HepG2 (cell line): ENCODE results near the gene TTBK1. TPM values are rescaled to one million over a fixed set of nuclear protein-coding genes. Genes with fewer than 3 reads are reported as not detected.
A peak's percentile ranks its signal among the peaks of the same experiment; 100 is the strongest.

Experiments
- ERF ChIP-seq: IDR thresholded peaks from 2 replicates; pipeline ENCODE4 v1.6.1; 2018; ENCODE audit warnings: missing biosample characterization, missing genetic modification reagents
- FOXP1 ChIP-seq, 2 experiments: fragments of 450-650 bp in 1 of 2; IDR thresholded peaks; 2 replicates each; pipeline ENCODE4 v1.6.1; 2017 to 2018; ENCODE audit warnings: antibody characterized with exemption in 1 of 2
- KIAA2018 ChIP-seq: sonication (generic); formaldehyde crosslinking; IDR thresholded peaks from 2 replicates; pipeline ENCODE4 v1.5.0; 2020; ENCODE audit warnings: mild to moderate bottlenecking, missing genetic modification reagents, borderline replicate concordance
- MIXL1 ChIP-seq: IDR thresholded peaks from 2 replicates; pipeline ENCODE4 v1.6.1; 2016
- MLLT10 ChIP-seq: sonication (generic); formaldehyde crosslinking; IDR thresholded peaks from 2 replicates; pipeline ENCODE4 v1.4.0; 2020; ENCODE audit warnings: missing genetic modification reagents
- NCOA2 ChIP-seq: sonication (generic); formaldehyde crosslinking; IDR thresholded peaks from 2 replicates; pipeline ENCODE4 v1.8.0; 2022; ENCODE audit warnings: inconsistent platforms
- RAD21 ChIP-seq: fragments of 450-650 bp; formaldehyde crosslinking; IDR thresholded peaks from 2 replicates; pipeline ENCODE4 v1.5.0; 2020; ENCODE audit warnings: mild to moderate bottlenecking
- RFX5 ChIP-seq: IDR thresholded peaks from 2 replicates; pipeline ENCODE4 v1.6.1; 2011; ENCODE audit warnings: low read depth, low read length, improper control_type of control experiment
- SAP130 ChIP-seq: IDR thresholded peaks from 2 replicates; pipeline ENCODE4 v1.6.1; 2016; ENCODE audit warnings: low read depth
- ZFP91 ChIP-seq: sonication (generic); formaldehyde crosslinking; IDR thresholded peaks from 2 replicates; pipeline ENCODE4 v1.9.0; 2022; ENCODE audit warnings: missing genetic modification reagents, mild to moderate bottlenecking, borderline replicate concordance
- ZNF124 ChIP-seq: sonication (generic); formaldehyde crosslinking; IDR thresholded peaks from 2 replicates; pipeline ENCODE4 v1.4.0; 2020; ENCODE audit warnings: missing genetic modification reagents
- ZNF614 ChIP-seq: IDR thresholded peaks from 2 replicates; pipeline ENCODE4 v1.6.1; 2018; ENCODE audit warnings: missing biosample characterization, missing genetic modification reagents, inconsistent platforms, borderline replicate concordance
- polyA plus RNA-seq, 8 experiments: library from polyadenylated mRNA; depleted of rRNA in 3 of 8; stranded (reverse) in 7 of 8; unstranded in 1 of 8; fragments of >200 nt; fragmentation: Illumina TruSeq in 4 of 8; extraction: Trizol in 4 of 8; gene quantifications; 2 replicates each; pipeline versions ENCODE4 v1.2.1 to v1.2.3, GENCODE V29; 2011 to 2016; ENCODE audit warnings: low read depth in 4 of 8, missing spikeins in 1 of 8, mixed read lengths in 1 of 8; ENCODE audit not compliant: insufficient read depth in 1 of 8
- total RNA-seq, 5 experiments: library from RNA; depleted of rRNA; stranded (reverse); fragments of >200 nt; fragmentation: Illumina TruSeq; extraction: Trizol; gene quantifications; 2 replicates each; pipeline ENCODE4 v1.2.3, GENCODE V29; 2016; ENCODE audit warnings: low read depth in 1 of 5
- TF ChIP-seq, protein P1 (sequence below), 2 experiments: sonication (generic) in 1 of 2; formaldehyde crosslinking in 1 of 2; IDR thresholded peaks; 2 replicates each; pipeline versions ENCODE4 v1.4.0 to v1.6.1; 2018 to 2020; ENCODE audit warnings: missing genetic modification reagents in 2 of 2, borderline replicate concordance in 1 of 2, low read depth in 1 of 2, mild to moderate bottlenecking in 1 of 2, missing biosample characterization in 1 of 2
- TF ChIP-seq, protein P2 (sequence below): sonication (generic); formaldehyde crosslinking; IDR thresholded peaks from 2 replicates; pipeline ENCODE4 v1.4.0; 2020; ENCODE audit warnings: missing genetic modification reagents

TTBK1 gene
- total and polyA plus RNA-seq, 2 of the 13 experiments (the other 11 are each of a cell fraction or from before 2014, with no cell fraction given) = 0.24 to 0.33 TPM

DNA sequence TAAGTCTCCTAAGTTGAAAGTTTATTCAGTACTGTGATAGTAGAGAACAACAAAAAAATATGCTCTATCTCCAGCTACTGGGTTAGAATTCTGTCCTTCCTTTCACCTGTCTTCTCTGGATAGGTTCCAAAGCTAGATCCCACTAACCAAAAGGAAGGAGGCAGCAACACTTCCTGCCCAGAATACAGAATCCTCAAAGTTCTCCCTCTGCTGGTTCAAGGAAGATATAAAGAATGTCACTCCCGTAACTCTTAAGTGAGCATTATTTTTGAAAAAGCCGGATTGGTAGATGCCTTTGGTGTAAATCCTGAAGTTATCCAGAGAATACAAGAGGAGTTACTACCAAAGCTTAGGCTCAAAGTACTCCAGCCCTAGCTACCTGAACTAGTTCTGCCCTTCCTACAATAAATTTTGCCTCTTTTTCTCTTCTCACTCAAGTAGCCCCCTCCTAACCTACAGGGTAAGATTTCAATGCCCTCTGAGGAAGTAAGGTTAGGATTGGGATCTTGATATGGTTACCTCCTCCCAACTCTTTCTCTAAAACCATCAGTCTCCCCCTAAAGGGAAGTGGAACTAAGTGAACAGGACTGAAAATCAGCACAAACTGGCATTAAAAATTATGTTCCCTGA is 91.3 kb downstream of the TTBK1 start (continued):
- TF ChIP-seq NCOA2 = 0 out of 2 replicates have a peak, but pooled peaks have one; percentile 19
- TF ChIP-seq SAP130 (CRISPR knock-in tag) = peak; percentile 40; the same call in 1 of the 2 replicates
- 0 out of 2 replicates have a peak, but pooled peaks have one; percentile 18 for TF ChIP-seq MIXL1
- TF ChIP-seq, protein P1, sequence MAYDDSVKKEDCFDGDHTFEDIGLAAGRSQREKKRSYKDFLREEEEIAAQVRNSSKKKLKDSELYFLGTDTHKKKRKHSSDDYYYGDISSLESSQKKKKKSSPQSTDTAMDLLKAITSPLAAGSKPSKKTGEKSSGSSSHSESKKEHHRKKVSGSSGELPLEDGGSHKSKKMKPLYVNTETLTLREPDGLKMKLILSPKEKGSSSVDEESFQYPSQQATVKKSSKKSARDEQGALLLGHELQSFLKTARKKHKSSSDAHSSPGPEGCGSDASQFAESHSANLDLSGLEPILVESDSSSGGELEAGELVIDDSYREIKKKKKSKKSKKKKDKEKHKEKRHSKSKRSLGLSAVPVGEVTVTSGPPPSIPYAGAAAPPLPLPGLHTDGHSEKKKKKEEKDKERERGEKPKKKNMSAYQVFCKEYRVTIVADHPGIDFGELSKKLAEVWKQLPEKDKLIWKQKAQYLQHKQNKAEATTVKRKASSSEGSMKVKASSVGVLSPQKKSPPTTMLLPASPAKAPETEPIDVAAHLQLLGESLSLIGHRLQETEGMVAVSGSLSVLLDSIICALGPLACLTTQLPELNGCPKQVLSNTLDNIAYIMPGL (CRISPR knock-in tag; IDR thresholded peaks at IDR 0.05; ENCODE audit: borderline replicate concordance in 1 of 2, low read depth in 1 of 2) = peak in 1 of 2 experiments; percentile 42; a peak in 1 of 4 replicates
- TF ChIP-seq RFX5 = no peak
- no peak for TF ChIP-seq MLLT10 (CRISPR knock-in tag)
- no peak for TF ChIP-seq KIAA2018 (CRISPR knock-in tag)
- TF ChIP-seq RAD21 = peak; percentile 80
- TF ChIP-seq, protein P2, sequence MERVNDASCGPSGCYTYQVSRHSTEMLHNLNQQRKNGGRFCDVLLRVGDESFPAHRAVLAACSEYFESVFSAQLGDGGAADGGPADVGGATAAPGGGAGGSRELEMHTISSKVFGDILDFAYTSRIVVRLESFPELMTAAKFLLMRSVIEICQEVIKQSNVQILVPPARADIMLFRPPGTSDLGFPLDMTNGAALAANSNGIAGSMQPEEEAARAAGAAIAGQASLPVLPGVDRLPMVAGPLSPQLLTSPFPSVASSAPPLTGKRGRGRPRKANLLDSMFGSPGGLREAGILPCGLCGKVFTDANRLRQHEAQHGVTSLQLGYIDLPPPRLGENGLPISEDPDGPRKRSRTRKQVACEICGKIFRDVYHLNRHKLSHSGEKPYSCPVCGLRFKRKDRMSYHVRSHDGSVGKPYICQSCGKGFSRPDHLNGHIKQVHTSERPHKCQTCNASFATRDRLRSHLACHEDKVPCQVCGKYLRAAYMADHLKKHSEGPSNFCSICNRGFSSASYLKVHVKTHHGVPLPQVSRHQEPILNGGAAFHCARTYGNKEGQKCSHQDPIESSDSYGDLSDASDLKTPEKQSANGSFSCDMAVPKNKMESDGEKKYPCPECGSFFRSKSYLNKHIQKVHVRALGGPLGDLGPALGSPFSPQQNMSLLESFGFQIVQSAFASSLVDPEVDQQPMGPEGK (CRISPR knock-in tag) = 0 out of 2 replicates have a peak, but pooled peaks have one; percentile 34
- TF ChIP-seq FOXP1 (IDR thresholded peaks at IDR 0.05) = no peak
- TF ChIP-seq FOXP1 (CRISPR knock-in tag; IDR thresholded peaks at IDR 0.05) = no peak
- 0 out of 2 replicates have a peak, but pooled peaks have one; percentile 30 for TF ChIP-seq ZNF124 (CRISPR knock-in tag)
- TF ChIP-seq ZNF614 (CRISPR knock-in tag) = 0 out of 2 replicates have a peak, but pooled peaks have one; percentile 22
- TF ChIP-seq ZFP91 (CRISPR knock-in tag) = no peak
- TF ChIP-seq ERF = 0 out of 2 replicates have a peak, but pooled peaks have one; percentile 39
